H9 (cell line): ENCODE data around the gene SCN8A. TPM values are rescaled to one million over a fixed set of nuclear protein-coding genes. Genes with fewer than 3 reads are reported as not detected.
A peak's percentile ranks its signal among the peaks of the same experiment; 100 is the strongest.

Source experiments
- DNase-seq: peaks from one replicate; pipeline ENCODE4 v3.0.0-alpha.2; 2017
- H2AFZ ChIP-seq: one replicate; pipeline ENCODE4 v1.6.1; 2013; ENCODE audit warnings: mild to moderate bottlenecking, low read length, control low read depth, moderate library complexity
- H2AK5ac ChIP-seq: 2 replicates; pipeline ENCODE4 v1.6.1; 2013; ENCODE audit warnings: low read length, control low read depth, mixed read lengths; ENCODE audit not compliant: insufficient read length
- H2BK120ac ChIP-seq: one replicate; pipeline ENCODE4 v1.6.1; 2013; ENCODE audit warnings: low read depth, mild to moderate bottlenecking, low read length, control low read depth, inconsistent platforms; ENCODE audit not compliant: poor library complexity, severe bottlenecking
- H2BK12ac ChIP-seq: 2 replicates; pipeline ENCODE4 v1.6.1; 2013; ENCODE audit warnings: low read length, control low read depth, mixed read lengths, low read depth; ENCODE audit not compliant: insufficient read length
- H2BK15ac ChIP-seq: 2 replicates; pipeline ENCODE4 v1.6.1; 2013; ENCODE audit warnings: low read depth, low read length, control low read depth
- H2BK20ac ChIP-seq: one replicate; pipeline ENCODE4 v1.6.1; 2013; ENCODE audit warnings: low read depth, mild to moderate bottlenecking, low read length, control low read depth, inconsistent platforms; ENCODE audit not compliant: poor library complexity, severe bottlenecking
- H2BK5ac ChIP-seq: 2 replicates; pipeline ENCODE4 v1.6.1; 2013; ENCODE audit warnings: low read length, control low read depth, mixed read lengths; ENCODE audit not compliant: insufficient read length
- H3K14ac ChIP-seq: 2 replicates; pipeline ENCODE4 v1.6.1; 2013; ENCODE audit warnings: low read length, control low read depth; ENCODE audit not compliant: insufficient read depth
- H3K18ac ChIP-seq: 2 replicates; pipeline ENCODE4 v1.6.1; 2013; ENCODE audit warnings: low read depth, mild to moderate bottlenecking, mixed read lengths, low read length, control low read depth; ENCODE audit not compliant: insufficient read length
- H3K23ac ChIP-seq: 2 replicates; pipeline ENCODE4 v1.6.1; 2013; ENCODE audit warnings: low read length, control low read depth, mixed read lengths, low read depth; ENCODE audit not compliant: insufficient read length
- H3K23me2 ChIP-seq: 2 replicates; pipeline ENCODE4 v1.6.1; 2013; ENCODE audit warnings: low read depth, mild to moderate bottlenecking, mixed read lengths, low read length, control low read depth; ENCODE audit not compliant: insufficient read length, poor library complexity, severe bottlenecking
- H3K27ac ChIP-seq: 2 replicates; pipeline ENCODE4 v1.5.1; 2013; ENCODE audit warnings: low read length, control low read depth, mixed read lengths, low read depth; ENCODE audit not compliant: insufficient read length
- H3K27me3 ChIP-seq: 2 replicates; pipeline ENCODE4 v1.6.1; 2013; ENCODE audit warnings: low read length, control low read depth, inconsistent platforms; ENCODE audit not compliant: insufficient read depth
- H3K4ac ChIP-seq: 2 replicates; pipeline ENCODE4 v1.6.1; 2013; ENCODE audit warnings: low read depth, mild to moderate bottlenecking, control low read depth, inconsistent platforms, low read length, moderate library complexity
- H3K4me1 ChIP-seq: 2 replicates; pipeline ENCODE4 v1.6.1; 2013; ENCODE audit warnings: low read length, control low read depth, inconsistent platforms; ENCODE audit not compliant: insufficient read depth
- H3K4me2 ChIP-seq: 2 replicates; pipeline ENCODE4 v1.6.1; 2013; ENCODE audit warnings: low read length, control low read depth, mixed read lengths; ENCODE audit not compliant: insufficient read length, insufficient read depth
- H3K56ac ChIP-seq: 2 replicates; pipeline ENCODE4 v1.6.1; 2013; ENCODE audit warnings: low read depth, mild to moderate bottlenecking, mixed read lengths, low read length, control low read depth; ENCODE audit not compliant: insufficient read length
- H3K79me1 ChIP-seq: 2 replicates; pipeline ENCODE4 v1.6.1; 2013; ENCODE audit warnings: low read depth, mild to moderate bottlenecking, moderate library complexity, low read length, control low read depth, inconsistent platforms; ENCODE audit not compliant: insufficient read depth, poor library complexity, severe bottlenecking
- H3K79me2 ChIP-seq: 2 replicates; pipeline ENCODE4 v1.6.1; 2013; ENCODE audit warnings: low read length, control low read depth, inconsistent platforms; ENCODE audit not compliant: insufficient read depth
- H3K9ac ChIP-seq: 2 replicates; pipeline ENCODE4 v1.6.1; 2013; ENCODE audit warnings: low read length, control low read depth, mixed read lengths; ENCODE audit not compliant: insufficient read length; ENCODE audit errors: extremely low read depth
- H3K9me3 ChIP-seq: one replicate; pipeline ENCODE4 v1.6.1; 2013; ENCODE audit warnings: low read depth, low read length, inconsistent platforms; ENCODE audit not compliant: control insufficient read depth
- H3T11ph ChIP-seq: one replicate; pipeline ENCODE4 v1.6.1; 2013; ENCODE audit warnings: mild to moderate bottlenecking, low read length, control low read depth, inconsistent platforms
- H4K20me1 ChIP-seq: one replicate; pipeline ENCODE4 v1.6.1; 2013; ENCODE audit not compliant: control insufficient read depth, insufficient read length, insufficient read depth
- H4K5ac ChIP-seq: 2 replicates; pipeline ENCODE4 v1.6.1; 2013; ENCODE audit warnings: low read depth, mild to moderate bottlenecking, mixed read lengths, low read length, control low read depth; ENCODE audit not compliant: insufficient read length
- H4K8ac ChIP-seq: replicated peaks from 2 replicates; pipeline ENCODE4 v1.6.1; 2013; ENCODE audit warnings: low read length, control low read depth, mixed read lengths, low read depth; ENCODE audit not compliant: insufficient read length
- H4K91ac ChIP-seq: 2 replicates; pipeline ENCODE4 v1.6.1; 2013; ENCODE audit warnings: low read depth, mild to moderate bottlenecking, moderate library complexity, mixed read lengths, low read length, control low read depth; ENCODE audit not compliant: insufficient read length
- H3K27ac Mint-ChIP-seq, 3 experiments: 2 replicates in 2 of 3; 3 replicates in 1 of 3; pipeline ENCODE4 v1.8.0; 2020 to 2021; ENCODE audit warnings: mixed read lengths in 3 of 3, mild to moderate bottlenecking in 1 of 3, moderate library complexity in 1 of 3
- H3K27me3 Mint-ChIP-seq: 2 replicates; pipeline ENCODE4 v1.8.0; 2021; ENCODE audit warnings: low read depth, mild to moderate bottlenecking, moderate library complexity, mixed read lengths
- H3K36me3 Mint-ChIP-seq, 3 experiments: 2 replicates in 2 of 3; 3 replicates in 1 of 3; pipeline ENCODE4 v1.8.0; 2020 to 2021; ENCODE audit warnings: low read depth in 3 of 3, mixed read lengths in 3 of 3; ENCODE audit not compliant: insufficient read depth in 1 of 3
- H3K4me1 Mint-ChIP-seq, 2 experiments: 2 replicates each; pipeline ENCODE4 v1.8.0; 2020; ENCODE audit warnings: mixed read lengths in 2 of 2
- H3K4me3 Mint-ChIP-seq, 2 experiments: 2 replicates in 1 of 2; 3 replicates in 1 of 2; pipeline ENCODE4 v1.8.0; 2020 to 2021; ENCODE audit warnings: mild to moderate bottlenecking in 2 of 2, mixed read lengths in 2 of 2, moderate library complexity in 1 of 2
- H3K9me3 Mint-ChIP-seq, 2 experiments: 2 replicates in 1 of 2; 3 replicates in 1 of 2; pipeline ENCODE4 v1.8.0; 2020; ENCODE audit warnings: mild to moderate bottlenecking in 2 of 2, mixed read lengths in 2 of 2, moderate library complexity in 1 of 2
- CTCF ChIP-seq: fragments of 200-600 bp; sonication (generic); conservative IDR thresholded peaks from 3 replicates; pipeline ENCODE4 v1.8.0; 2021; ENCODE audit warnings: antibody characterized with exemption, mild to moderate bottlenecking
- WGBS: extraction: QIAGEN DNeasy Blood & Tissue Kit; methylation state at CpG from one replicate; pipeline ENCODE4 v1.1.7; 2013; ENCODE audit warnings: missing lambda C conversion rate, low lambda C conversion rate, mixed read lengths; ENCODE audit not compliant: insufficient read length; ENCODE audit errors: extremely low coverage; 5-methylcytosine and 5-hydroxymethylcytosine counted together
- total RNA-seq: library from RNA; stranded (reverse); gene quantifications from 2 replicates; pipeline ENCODE4 v1.2.1, GENCODE V29; 2021

Gene SCN8A
- total RNA-seq, 1 experiment from 2014 or later, result 15.2 TPM

GRCh38 chr12:51593021-51593420, 2.0 kb downstream of the SCN8A start:
- no CpG with 5 or more reads among the region's 2 CpGs for WGBS
- no peak for TF ChIP-seq CTCF
- H2BK15ac ChIP-seq, result no peak overlapping the region
- no peaks in the 10 kb centered on the region for H4K20me1 ChIP-seq
- H3K79me2 ChIP-seq, result peaks cover 7% of the 10 kb centered on the region; the same call in 1 of the 2 replicates
- no peak overlapping the region for H4K5ac ChIP-seq
- no peak overlapping the region for H2BK12ac ChIP-seq
- no peak overlapping the region for H3K18ac ChIP-seq
- H3K27ac ChIP-seq, result no peak overlapping the region
- no peak overlapping the region for H2BK120ac ChIP-seq
- H3K27me3 Mint-ChIP-seq, result peaks cover 18% of the 10 kb centered on the region
- no peak overlapping the region for H4K8ac ChIP-seq
- H3K27me3 ChIP-seq, result no peaks in the 10 kb centered on the region
- H3K9me3 Mint-ChIP-seq, result no peaks in the 10 kb centered on the region; a peak in 1 of 5 replicates
- H3K56ac ChIP-seq, result no peak overlapping the region
- H3K4me3 Mint-ChIP-seq, result peak overlapping the region; percentile 89 to 96
- H3K4ac ChIP-seq, result no peak overlapping the region
- peaks cover 4% of the 10 kb centered on the region for H3K23me2 ChIP-seq
- H3K4me1 Mint-ChIP-seq, result peaks cover 31 to 34% of the 10 kb centered on the region in 2 experiments
- H2AFZ ChIP-seq, result no peak overlapping the region
- DNase-seq, result no peak
- H3K14ac ChIP-seq, result no peak overlapping the region
- H3K9me3 ChIP-seq, result no peaks in the 10 kb centered on the region
- no peak overlapping the region for H3T11ph ChIP-seq
- H2BK20ac ChIP-seq, result no peak overlapping the region
- H2AK5ac ChIP-seq, result no peak overlapping the region
- H3K36me3 Mint-ChIP-seq, result peaks cover 0 to 6% (median 0%) of the 10 kb centered on the region in 3 experiments; a peak in 3 of 7 replicates
- no peak overlapping the region for H2BK5ac ChIP-seq
- H3K79me1 ChIP-seq, result no peaks in the 10 kb centered on the region
- no peak overlapping the region for H3K27ac Mint-ChIP-seq
- peaks cover 2% of the 10 kb centered on the region; the same call in 1 of the 2 replicates for H3K4me1 ChIP-seq
- no peak overlapping the region for H3K9ac ChIP-seq
- H3K4me2 ChIP-seq, result peak overlapping the region; percentile 32
- no peak overlapping the region for H3K23ac ChIP-seq
- H4K91ac ChIP-seq, result no peak overlapping the region
